Fibroblast of pulmonary artery (primary cell): ENCODE data around the gene C9orf85.
A peak's percentile ranks its signal among the peaks of the same experiment; 100 is the strongest.

Experiments
- DNase-seq: peaks from one replicate; pipeline ENCODE4 v3.0.0-alpha.2; 2010; ENCODE audit warnings: low read depth
- H3K4me3 ChIP-seq: replicated peaks from 2 replicates; pipeline ENCODE4 v1.5.1; 2011; ENCODE audit warnings: low read depth, mild to moderate bottlenecking, control low read depth, low read length, moderate library complexity
- TF ChIP-seq, protein P1 (sequence below): IDR thresholded peaks from 2 replicates; pipeline ENCODE4 v1.5.1; 2011; ENCODE audit warnings: mild to moderate bottlenecking, control low read depth, low read length, inconsistent platforms; ENCODE audit errors: missing control alignments

The C9orf85 gene

DNA sequence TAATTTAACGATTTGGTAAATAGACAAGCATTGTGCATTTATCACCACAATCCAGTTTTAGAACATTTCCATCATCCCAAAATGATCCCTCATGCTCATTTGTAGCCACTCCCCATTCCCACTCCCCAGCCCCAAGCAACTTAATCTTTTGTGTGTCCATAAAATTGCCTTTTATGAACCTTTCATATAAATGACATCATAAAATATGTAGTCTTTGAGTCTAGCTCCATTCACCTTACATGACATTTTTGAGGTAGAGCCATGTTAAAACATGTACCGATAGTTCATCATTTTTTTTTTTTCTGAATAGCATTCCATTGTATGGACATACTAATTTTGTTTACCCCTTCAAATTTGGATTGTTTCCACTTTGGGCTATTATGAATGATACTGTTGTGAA lies 70.5 kb downstream of the C9orf85 start:
- H3K4me3 ChIP-seq: no peak overlapping the region
- DNase-seq: no peak
- TF ChIP-seq, protein P1, sequence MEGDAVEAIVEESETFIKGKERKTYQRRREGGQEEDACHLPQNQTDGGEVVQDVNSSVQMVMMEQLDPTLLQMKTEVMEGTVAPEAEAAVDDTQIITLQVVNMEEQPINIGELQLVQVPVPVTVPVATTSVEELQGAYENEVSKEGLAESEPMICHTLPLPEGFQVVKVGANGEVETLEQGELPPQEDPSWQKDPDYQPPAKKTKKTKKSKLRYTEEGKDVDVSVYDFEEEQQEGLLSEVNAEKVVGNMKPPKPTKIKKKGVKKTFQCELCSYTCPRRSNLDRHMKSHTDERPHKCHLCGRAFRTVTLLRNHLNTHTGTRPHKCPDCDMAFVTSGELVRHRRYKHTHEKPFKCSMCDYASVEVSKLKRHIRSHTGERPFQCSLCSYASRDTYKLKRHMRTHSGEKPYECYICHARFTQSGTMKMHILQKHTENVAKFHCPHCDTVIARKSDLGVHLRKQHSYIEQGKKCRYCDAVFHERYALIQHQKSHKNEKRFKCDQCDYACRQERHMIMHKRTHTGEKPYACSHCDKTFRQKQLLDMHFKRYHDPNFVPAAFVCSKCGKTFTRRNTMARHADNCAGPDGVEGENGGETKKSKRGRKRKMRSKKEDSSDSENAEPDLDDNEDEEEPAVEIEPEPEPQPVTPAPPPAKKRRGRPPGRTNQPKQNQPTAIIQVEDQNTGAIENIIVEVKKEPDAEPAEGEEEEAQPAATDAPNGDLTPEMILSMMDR: no peak

GRCh38 chr9:71984403-71984802 lies 73.0 kb downstream of the C9orf85 start:
- H3K4me3 ChIP-seq: no peak overlapping the region
- peak; percentile 47 for DNase-seq
- TF ChIP-seq, protein P1: no peak

DNA sequence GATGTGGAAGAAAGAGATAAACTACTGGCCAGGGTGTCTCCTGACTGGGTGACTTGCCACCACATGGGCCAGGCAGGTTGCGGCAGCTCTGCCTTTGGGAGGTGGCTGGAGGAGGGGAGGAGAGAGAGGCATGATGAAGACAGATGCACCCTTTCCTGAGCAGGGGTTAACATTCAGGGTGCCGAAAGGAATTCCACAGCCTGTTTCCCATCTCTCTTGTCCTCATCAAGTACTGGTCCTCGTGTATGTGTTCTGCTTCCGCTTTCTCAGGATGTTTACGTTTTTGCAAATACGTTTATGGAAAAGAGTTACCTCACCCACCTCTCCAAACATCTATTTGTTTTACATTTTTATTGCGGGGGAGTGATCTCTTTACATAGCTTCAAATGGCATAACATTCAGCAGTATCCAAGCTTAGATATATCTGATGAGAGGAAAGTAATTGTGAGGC lies 73.4 kb downstream of the C9orf85 start:
- DNase-seq: no peak
- H3K4me3 ChIP-seq: no peak overlapping the region
- TF ChIP-seq, protein P1: no peak

- DNase-seq: no peak
- TF ChIP-seq, protein P1: no peak
- H3K4me3 ChIP-seq: no peak overlapping the region
These were observed 74.0 kb downstream of the C9orf85 start for GRCh38 chr9:71985297-71985911.

- TF ChIP-seq, protein P1: no peak
- DNase-seq: no peak
These were observed 75.5 kb downstream of the C9orf85 start for GRCh38 chr9:71986900-71987299.

GRCh38 chr9:71987471-71988371 lies 76.3 kb downstream of the C9orf85 start:
- no peak overlapping the region for H3K4me3 ChIP-seq
- TF ChIP-seq, protein P1: no peak
- DNase-seq: peak; percentile 11

More at GRCh38 chr9:71986900-71987299, 75.5 kb downstream of the C9orf85 start:
- H3K4me3 ChIP-seq: no peak overlapping the region
